HFF-Myc (cell line): ENCODE measurements around the gene CCDC71L.
"Not testable (repeated sequence)": the region's sequence is repeated elsewhere in the genome, so short reads cannot be mapped to it uniquely, and the experiment has no call there.

Experiments
- DNase-seq: peaks from one replicate; pipeline ENCODE4 v3.0.0-alpha.2; 2011; ENCODE audit warnings: low read depth; ENCODE audit errors: extremely low read depth
- H3K4me3 ChIP-seq: replicated peaks from 2 replicates; pipeline ENCODE4 v1.5.1; 2011; ENCODE audit warnings: low read depth, mild to moderate bottlenecking, control low read depth, low read length
- CTCF ChIP-seq: IDR thresholded peaks from 2 replicates; pipeline ENCODE4 v1.5.1; 2012; ENCODE audit warnings: mild to moderate bottlenecking, low read depth, low read length, control low read depth; ENCODE audit errors: missing control alignments

Gene CCDC71L

GRCh38 chr7:106660862-106661720 is at the start of gene CCDC71L:
Gene CCDC71L, minus strand, starts transcription at chr7:106661158. Its CDS starts 262 bp downstream, at chr7:106660896.
- peak within 1 kb of the TSS; percentile 66 for H3K4me3 ChIP-seq
- peak; percentile 78 for DNase-seq
- TF ChIP-seq CTCF = no peak

DNA sequence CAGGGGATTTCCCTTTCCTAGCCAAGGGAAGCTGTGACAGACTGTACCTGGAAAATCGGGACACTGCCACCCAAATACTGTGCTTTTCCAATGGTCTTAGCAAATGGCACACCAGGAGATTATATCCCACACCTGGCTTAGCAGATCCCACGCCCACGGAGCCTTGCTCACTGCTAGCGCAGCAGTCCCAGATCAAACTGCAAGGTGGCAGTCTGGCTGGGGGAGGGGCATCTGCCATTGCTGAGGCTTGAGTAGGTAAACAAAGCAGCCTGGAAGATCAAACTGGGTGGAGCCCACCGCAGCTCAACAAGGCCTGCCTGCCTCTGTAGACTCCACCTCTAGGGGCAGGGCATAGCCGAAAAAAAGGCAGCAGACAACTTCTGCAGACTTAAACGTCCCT is 48.6 kb upstream of the CCDC71L start:
- DNase-seq, H3K4me3 ChIP-seq: not testable (repeated sequence)

DNA sequence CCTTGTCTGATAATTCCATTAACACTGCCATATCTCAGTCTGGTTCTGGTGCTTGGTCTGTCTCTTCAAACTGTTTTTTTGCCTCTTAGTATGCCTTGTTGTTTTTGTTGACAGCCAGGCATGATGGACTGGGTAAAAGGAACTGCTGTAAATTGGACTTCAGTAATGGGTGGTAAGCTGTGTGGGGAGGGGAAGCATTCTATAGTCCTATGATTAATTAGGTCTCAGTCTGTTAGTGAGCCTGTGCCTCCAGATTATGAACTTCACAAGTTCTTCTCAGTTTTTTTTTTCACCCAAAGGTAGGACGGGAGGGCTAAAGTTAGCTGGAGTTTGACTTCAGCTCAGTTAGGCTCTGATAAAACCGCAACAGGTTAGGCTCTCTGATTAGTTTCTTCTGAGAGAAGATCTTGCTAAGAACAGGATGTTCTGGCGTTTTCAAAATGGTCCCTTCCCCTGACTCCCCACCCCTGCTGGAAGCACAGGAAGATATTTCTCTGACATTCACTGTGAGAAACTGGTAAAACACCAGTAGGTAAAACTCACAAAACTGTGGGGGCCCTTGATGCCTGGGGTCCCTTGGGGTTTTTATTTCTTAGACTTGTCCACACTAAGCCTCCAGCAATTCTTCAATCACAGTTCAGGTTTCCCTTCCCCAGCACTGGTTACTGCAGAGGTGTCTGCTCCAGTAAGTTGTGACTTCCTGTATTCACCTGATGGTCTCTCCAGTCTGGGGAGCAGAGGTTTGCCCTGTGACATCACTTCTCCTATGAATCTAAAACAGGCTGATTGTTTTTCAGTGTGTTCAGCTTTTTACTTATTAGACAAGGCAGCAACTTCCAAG is 43.3 kb upstream of the CCDC71L start:
- no peak for TF ChIP-seq CTCF
- no peak overlapping the region for H3K4me3 ChIP-seq
- no peak for DNase-seq

DNA sequence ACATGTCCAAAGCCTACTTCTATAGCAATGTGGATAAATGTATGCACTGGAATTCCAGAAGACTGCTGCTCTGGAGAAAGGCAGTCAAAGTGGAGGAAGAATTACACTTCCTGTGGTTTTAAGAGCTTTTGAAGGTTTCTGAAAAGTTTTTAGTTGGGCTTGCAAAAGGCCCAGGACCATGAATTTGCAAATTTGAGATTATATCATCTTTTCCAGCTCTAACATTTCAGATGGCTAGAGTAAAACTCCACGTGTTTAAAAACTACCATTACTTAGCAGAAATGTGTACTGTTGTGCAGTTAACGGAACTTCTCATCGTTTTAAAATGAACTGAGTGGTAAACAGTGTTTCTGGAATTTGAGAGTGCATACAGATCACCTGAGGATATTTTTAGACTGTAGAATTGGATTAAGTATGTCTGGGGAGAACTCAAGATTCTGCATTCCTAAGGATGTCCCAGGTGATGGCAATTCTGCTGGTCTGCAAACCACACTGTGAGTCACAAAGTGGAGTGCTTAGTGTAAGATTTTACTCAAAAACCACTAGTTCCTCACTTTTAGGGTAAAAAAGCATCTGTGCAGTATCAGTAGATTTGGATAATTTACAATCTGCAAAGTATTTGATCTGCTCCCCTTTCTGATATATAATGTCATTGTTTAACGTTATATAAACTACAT is 32.9 kb upstream of the CCDC71L start:
- no peak overlapping the region for H3K4me3 ChIP-seq
- no peak for DNase-seq
- TF ChIP-seq CTCF = no peak

DNA sequence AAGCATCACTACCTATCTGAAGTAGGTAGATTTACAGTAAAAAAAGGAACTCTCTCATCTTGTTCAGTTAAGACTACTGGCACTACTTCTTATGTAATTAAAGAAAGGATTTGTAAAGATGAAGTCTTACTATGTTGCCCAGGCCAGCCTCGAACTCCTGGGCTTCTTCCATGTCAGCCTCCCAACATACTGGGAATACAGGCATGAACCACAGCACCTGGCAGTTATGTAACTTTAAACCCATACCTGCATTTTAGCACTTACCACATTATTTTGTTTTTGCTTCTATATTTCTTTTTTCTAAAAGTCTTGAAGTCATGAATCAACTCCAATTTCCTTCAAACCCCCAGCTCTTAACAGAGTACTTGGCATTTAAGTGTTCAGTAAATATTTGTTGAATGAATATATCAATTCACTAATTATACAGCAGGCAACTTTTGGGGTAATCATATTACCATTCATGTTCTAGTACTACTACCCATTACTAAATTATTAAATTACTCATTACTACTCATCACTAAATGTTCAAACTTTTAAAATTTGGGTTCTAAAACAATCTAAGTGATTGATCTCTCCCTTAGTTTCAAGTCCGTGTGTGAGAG is 31.6 kb upstream of the CCDC71L start:
- H3K4me3 ChIP-seq = no peak overlapping the region
- no peak for TF ChIP-seq CTCF
- no peak for DNase-seq

DNA sequence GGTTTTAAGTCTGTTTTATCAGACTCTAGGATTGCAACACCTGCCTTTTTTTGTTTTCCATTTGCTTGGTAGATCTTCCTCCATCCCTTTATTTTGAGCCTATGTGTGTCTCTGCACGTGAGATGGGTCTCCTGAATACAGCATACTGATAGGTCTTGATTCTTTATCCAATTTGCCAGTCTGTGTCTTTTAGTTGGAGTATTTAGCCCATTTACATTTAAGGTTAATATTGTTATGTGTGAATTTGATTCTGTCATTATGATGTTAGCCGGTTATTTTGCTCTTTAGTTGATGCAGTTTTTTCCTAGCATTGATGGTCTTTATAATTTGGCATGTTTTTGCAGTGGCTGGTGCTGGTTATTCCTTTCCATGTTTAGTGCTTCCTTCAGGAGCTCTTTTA is 27.2 kb upstream of the CCDC71L start:
- DNase-seq, H3K4me3 ChIP-seq: not testable (repeated sequence)

- TF ChIP-seq CTCF = no peak
- no peak for DNase-seq
These were observed 23.0 kb upstream of the CCDC71L start for GRCh38 chr7:106683941-106684340.

More at GRCh38 chr7:106683941-106684340, 23.0 kb upstream of the CCDC71L start:
- H3K4me3 ChIP-seq = no peak overlapping the region
